SK-N-SH treated with all-trans-retinoic acid at 6 μM for 48 hours (cell line): ENCODE data around the gene STAMBP.

Source experiments
- ATAC-seq: fragments of 200-7000 bp; cut with Tn5 transposase; 3 replicates; pipeline ENCODE4 v1.9.1; 2020; ENCODE audit warnings: mild to moderate bottlenecking, moderate library complexity
- ARNTL ChIP-seq: fragments of 450-650 bp; formaldehyde crosslinking; IDR thresholded peaks from 2 replicates; pipeline ENCODE4 v1.5.0; 2020; ENCODE audit warnings: low read depth, mild to moderate bottlenecking, moderate library complexity, borderline replicate concordance
- BACH2 ChIP-seq: fragments of 250-450 bp; sonication (Bioruptor Pico); IDR thresholded peaks from 2 replicates; pipeline ENCODE4 v1.9.0; 2021; ENCODE audit warnings: mild to moderate bottlenecking, borderline replicate concordance
- ESRRG ChIP-seq: fragments of 250-450 bp; sonication (Bioruptor Pico); IDR thresholded peaks from 2 replicates; pipeline ENCODE4 v1.6.1; 2021; ENCODE audit warnings: mild to moderate bottlenecking
- GLIS3 ChIP-seq: fragments of 250-450 bp; sonication (Bioruptor Pico); IDR thresholded peaks from 2 replicates; pipeline ENCODE4 v1.5.0; 2020; ENCODE audit warnings: mild to moderate bottlenecking, moderate library complexity
- ISL1 ChIP-seq: fragments of 250-450 bp; sonication (Bioruptor Pico); IDR thresholded peaks from 2 replicates; pipeline ENCODE4 v2.1.2; 2022; ENCODE audit warnings: mild to moderate bottlenecking, moderate library complexity
- PPARA ChIP-seq: fragments of 250-450 bp; sonication (Bioruptor Pico); IDR thresholded peaks from 2 replicates; pipeline ENCODE4 v1.5.0; 2020; ENCODE audit warnings: mild to moderate bottlenecking, borderline replicate concordance
- RARB ChIP-seq: fragments of 250-450 bp; sonication (Bioruptor Pico); IDR thresholded peaks from 2 replicates; pipeline ENCODE4 v1.8.0; 2021; ENCODE audit warnings: mild to moderate bottlenecking, moderate library complexity
- SNAI2 ChIP-seq: fragments of 250-450 bp; sonication (Bioruptor Pico); IDR thresholded peaks from 2 replicates; pipeline ENCODE4 v1.5.0; 2020; ENCODE audit warnings: mild to moderate bottlenecking, moderate library complexity
- TOX ChIP-seq: fragments of 250-450 bp; sonication (Bioruptor Pico); IDR thresholded peaks from 2 replicates; pipeline ENCODE4 v1.8.0; 2021; ENCODE audit warnings: mild to moderate bottlenecking, moderate library complexity, borderline replicate concordance
- ZC3H10 ChIP-seq: fragments of 250-450 bp; sonication (Bioruptor Pico); IDR thresholded peaks from 2 replicates; pipeline ENCODE4 v1.5.1; 2021; ENCODE audit warnings: mild to moderate bottlenecking, moderate library complexity
- ZFP3 ChIP-seq: fragments of 250-450 bp; sonication (Bioruptor Pico); IDR thresholded peaks from 2 replicates; pipeline ENCODE4 v1.5.0; 2020; ENCODE audit warnings: mild to moderate bottlenecking, moderate library complexity
- ZFP30 ChIP-seq: fragments of 450-650 bp; formaldehyde crosslinking; IDR thresholded peaks from 2 replicates; pipeline ENCODE4 v1.5.0; 2022; ENCODE audit warnings: mild to moderate bottlenecking, moderate library complexity
- ZNF565 ChIP-seq: fragments of 450-650 bp; formaldehyde crosslinking; conservative IDR thresholded peaks from 2 replicates; pipeline ENCODE4 v1.5.0; 2020; ENCODE audit warnings: low read depth, mild to moderate bottlenecking, moderate library complexity
- ZNF70 ChIP-seq: fragments of 450-650 bp; formaldehyde crosslinking; IDR thresholded peaks from 2 replicates; pipeline ENCODE4 v1.5.0; 2020; ENCODE audit warnings: mild to moderate bottlenecking, moderate library complexity
- ZNF8 ChIP-seq: fragments of 450-650 bp; formaldehyde crosslinking; IDR thresholded peaks from 2 replicates; pipeline ENCODE4 v1.5.0; 2020; ENCODE audit warnings: mild to moderate bottlenecking, moderate library complexity
- TF ChIP-seq, protein P1 (sequence below): fragments of 250-450 bp; sonication (Bioruptor Pico); IDR thresholded peaks from 2 replicates; pipeline ENCODE4 v1.8.0; 2020; ENCODE audit warnings: mild to moderate bottlenecking, moderate library complexity, borderline replicate concordance
- TF ChIP-seq, protein P2 (sequence below): fragments of 250-450 bp; sonication (Bioruptor Pico); IDR thresholded peaks from 2 replicates; pipeline ENCODE4 v1.5.1; 2021; ENCODE audit warnings: mild to moderate bottlenecking, moderate library complexity
- TF ChIP-seq, protein P3 (sequence below): fragments of 250-450 bp; sonication (Bioruptor Pico); IDR thresholded peaks from 2 replicates; pipeline ENCODE4 v1.5.1; 2020; ENCODE audit warnings: low read depth, mild to moderate bottlenecking, moderate library complexity
- TF ChIP-seq, protein P4 (sequence below): fragments of 250-450 bp; sonication (Bioruptor Pico); IDR thresholded peaks from 2 replicates; pipeline ENCODE4 v1.5.0; 2020; ENCODE audit warnings: mild to moderate bottlenecking, moderate library complexity
- TF ChIP-seq, protein P5 (sequence below): fragments of 250-450 bp; sonication (Bioruptor Pico); IDR thresholded peaks from 2 replicates; pipeline ENCODE4 v1.8.0; 2021; ENCODE audit warnings: low read depth, mild to moderate bottlenecking, moderate library complexity, borderline replicate concordance

The STAMBP gene

DNA sequence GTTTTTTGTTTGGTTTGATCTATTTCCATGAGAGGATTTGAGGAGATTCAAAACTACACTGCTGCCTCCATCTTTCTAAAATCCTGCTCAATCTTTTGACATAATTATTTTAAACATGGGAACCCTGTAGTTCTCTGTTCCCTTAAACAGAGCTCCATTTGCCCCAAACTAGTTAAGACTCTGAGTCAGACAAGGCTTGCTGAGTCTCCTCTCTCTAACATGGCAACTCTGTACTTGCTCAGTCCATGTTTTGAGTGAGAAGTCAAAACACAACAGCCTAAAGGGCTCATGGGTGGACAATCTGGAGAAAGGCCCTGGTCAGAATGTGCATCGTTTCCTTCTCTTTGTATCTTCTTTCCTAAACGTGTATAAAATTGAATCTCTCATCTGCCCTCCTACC is 7.1 kb upstream of the STAMBP start:
- TF ChIP-seq ARNTL (CRISPR knock-in tag), result no peak
- no peak for TF ChIP-seq RARB (CRISPR knock-in tag)
- TF ChIP-seq, protein P1, sequence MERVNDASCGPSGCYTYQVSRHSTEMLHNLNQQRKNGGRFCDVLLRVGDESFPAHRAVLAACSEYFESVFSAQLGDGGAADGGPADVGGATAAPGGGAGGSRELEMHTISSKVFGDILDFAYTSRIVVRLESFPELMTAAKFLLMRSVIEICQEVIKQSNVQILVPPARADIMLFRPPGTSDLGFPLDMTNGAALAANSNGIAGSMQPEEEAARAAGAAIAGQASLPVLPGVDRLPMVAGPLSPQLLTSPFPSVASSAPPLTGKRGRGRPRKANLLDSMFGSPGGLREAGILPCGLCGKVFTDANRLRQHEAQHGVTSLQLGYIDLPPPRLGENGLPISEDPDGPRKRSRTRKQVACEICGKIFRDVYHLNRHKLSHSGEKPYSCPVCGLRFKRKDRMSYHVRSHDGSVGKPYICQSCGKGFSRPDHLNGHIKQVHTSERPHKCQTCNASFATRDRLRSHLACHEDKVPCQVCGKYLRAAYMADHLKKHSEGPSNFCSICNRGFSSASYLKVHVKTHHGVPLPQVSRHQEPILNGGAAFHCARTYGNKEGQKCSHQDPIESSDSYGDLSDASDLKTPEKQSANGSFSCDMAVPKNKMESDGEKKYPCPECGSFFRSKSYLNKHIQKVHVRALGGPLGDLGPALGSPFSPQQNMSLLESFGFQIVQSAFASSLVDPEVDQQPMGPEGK (CRISPR knock-in tag), result no peak
- TF ChIP-seq ZC3H10 (CRISPR knock-in tag), result no peak
- TF ChIP-seq PPARA (CRISPR knock-in tag), result no peak

DNA sequence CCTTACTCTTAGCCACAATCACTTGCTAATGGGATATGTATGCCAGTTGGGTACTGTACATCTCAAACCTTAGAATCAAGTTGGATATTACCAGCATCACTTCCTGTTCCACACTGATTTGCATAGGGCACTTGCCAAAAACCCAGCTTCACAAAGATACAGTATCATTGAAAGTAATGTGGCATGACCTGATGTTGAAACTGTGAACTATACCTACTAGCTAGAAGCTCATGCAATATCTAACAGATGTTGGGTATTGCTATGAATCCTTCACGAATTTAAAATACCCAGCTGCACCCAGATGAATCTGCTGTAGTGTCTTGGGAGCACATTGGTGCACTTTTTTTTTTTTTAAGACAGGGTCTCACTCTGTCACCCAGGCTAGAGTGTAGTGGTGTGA is 6.5 kb upstream of the STAMBP start:
- TF ChIP-seq ZFP3 (CRISPR knock-in tag) (no peak), ESRRG (CRISPR knock-in tag) (no peak), ZNF8 (no peak), ARNTL (CRISPR knock-in tag) (no peak), PPARA (CRISPR knock-in tag) (no peak), ISL1 (CRISPR knock-in tag) (no peak), ZC3H10 (CRISPR knock-in tag) (no peak), SNAI2 (no peak), TOX (CRISPR knock-in tag) (no peak), GLIS3 (CRISPR knock-in tag) (no peak), ZNF565 (CRISPR knock-in tag) (no peak), RARB (CRISPR knock-in tag) (no peak), ZNF70 (CRISPR knock-in tag) (no peak), ZFP30 (CRISPR knock-in tag) (no peak), BACH2 (no peak)
- TF ChIP-seq, protein P2, sequence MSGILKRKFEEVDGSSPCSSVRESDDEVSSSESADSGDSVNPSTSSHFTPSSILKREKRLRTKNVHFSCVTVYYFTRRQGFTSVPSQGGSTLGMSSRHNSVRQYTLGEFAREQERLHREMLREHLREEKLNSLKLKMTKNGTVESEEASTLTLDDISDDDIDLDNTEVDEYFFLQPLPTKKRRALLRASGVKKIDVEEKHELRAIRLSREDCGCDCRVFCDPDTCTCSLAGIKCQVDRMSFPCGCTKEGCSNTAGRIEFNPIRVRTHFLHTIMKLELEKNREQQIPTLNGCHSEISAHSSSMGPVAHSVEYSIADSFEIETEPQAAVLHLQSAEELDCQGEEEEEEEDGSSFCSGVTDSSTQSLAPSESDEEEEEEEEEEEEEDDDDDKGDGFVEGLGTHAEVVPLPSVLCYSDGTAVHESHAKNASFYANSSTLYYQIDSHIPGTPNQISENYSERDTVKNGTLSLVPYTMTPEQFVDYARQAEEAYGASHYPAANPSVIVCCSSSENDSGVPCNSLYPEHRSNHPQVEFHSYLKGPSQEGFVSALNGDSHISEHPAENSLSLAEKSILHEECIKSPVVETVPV (CRISPR knock-in tag), result no peak
- TF ChIP-seq, protein P1 (CRISPR knock-in tag), result no peak
- TF ChIP-seq, protein P3, sequence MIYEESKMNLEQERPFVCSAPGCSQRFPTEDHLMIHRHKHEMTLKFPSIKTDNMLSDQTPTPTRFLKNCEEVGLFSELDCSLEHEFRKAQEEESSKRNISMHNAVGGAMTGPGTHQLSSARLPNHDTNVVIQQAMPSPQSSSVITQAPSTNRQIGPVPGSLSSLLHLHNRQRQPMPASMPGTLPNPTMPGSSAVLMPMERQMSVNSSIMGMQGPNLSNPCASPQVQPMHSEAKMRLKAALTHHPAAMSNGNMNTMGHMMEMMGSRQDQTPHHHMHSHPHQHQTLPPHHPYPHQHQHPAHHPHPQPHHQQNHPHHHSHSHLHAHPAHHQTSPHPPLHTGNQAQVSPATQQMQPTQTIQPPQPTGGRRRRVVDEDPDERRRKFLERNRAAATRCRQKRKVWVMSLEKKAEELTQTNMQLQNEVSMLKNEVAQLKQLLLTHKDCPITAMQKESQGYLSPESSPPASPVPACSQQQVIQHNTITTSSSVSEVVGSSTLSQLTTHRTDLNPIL (CRISPR knock-in tag), result no peak
- TF ChIP-seq, protein P4, sequence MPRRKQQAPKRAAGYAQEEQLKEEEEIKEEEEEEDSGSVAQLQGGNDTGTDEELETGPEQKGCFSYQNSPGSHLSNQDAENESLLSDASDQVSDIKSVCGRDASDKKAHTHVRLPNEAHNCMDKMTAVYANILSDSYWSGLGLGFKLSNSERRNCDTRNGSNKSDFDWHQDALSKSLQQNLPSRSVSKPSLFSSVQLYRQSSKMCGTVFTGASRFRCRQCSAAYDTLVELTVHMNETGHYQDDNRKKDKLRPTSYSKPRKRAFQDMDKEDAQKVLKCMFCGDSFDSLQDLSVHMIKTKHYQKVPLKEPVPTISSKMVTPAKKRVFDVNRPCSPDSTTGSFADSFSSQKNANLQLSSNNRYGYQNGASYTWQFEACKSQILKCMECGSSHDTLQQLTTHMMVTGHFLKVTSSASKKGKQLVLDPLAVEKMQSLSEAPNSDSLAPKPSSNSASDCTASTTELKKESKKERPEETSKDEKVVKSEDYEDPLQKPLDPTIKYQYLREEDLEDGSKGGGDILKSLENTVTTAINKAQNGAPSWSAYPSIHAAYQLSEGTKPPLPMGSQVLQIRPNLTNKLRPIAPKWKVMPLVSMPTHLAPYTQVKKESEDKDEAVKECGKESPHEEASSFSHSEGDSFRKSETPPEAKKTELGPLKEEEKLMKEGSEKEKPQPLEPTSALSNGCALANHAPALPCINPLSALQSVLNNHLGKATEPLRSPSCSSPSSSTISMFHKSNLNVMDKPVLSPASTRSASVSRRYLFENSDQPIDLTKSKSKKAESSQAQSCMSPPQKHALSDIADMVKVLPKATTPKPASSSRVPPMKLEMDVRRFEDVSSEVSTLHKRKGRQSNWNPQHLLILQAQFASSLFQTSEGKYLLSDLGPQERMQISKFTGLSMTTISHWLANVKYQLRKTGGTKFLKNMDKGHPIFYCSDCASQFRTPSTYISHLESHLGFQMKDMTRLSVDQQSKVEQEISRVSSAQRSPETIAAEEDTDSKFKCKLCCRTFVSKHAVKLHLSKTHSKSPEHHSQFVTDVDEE, result no peak
- TF ChIP-seq, protein P5, sequence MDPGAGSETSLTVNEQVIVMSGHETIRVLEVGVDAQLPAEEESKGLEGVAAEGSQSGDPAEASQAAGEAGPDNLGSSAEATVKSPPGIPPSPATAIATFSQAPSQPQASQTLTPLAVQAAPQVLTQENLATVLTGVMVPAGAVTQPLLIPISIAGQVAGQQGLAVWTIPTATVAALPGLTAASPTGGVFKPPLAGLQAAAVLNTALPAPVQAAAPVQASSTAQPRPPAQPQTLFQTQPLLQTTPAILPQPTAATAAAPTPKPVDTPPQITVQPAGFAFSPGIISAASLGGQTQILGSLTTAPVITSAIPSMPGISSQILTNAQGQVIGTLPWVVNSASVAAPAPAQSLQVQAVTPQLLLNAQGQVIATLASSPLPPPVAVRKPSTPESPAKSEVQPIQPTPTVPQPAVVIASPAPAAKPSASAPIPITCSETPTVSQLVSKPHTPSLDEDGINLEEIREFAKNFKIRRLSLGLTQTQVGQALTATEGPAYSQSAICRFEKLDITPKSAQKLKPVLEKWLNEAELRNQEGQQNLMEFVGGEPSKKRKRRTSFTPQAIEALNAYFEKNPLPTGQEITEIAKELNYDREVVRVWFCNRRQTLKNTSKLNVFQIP (CRISPR knock-in tag), result no peak
- no peak for ATAC-seq

More for the DNA sequence above, 7.1 kb upstream of the STAMBP start:
- ATAC-seq, result no peak
